SK-N-SH treated with all-trans-retinoic acid at 6 μM for 48 hours (cell line): ENCODE measurements around the gene ZCCHC17.
"Not testable (repeated sequence)": the region's sequence is repeated elsewhere in the genome, so short reads cannot be mapped to it uniquely, and the experiment has no call there.

Source experiments
- ATAC-seq: fragments of 200-7000 bp; cut with Tn5 transposase; 3 replicates; pipeline ENCODE4 v1.9.1; 2020; ENCODE audit warnings: mild to moderate bottlenecking, moderate library complexity
- ARNTL ChIP-seq: fragments of 450-650 bp; formaldehyde crosslinking; IDR thresholded peaks from 2 replicates; pipeline ENCODE4 v1.5.0; 2020; ENCODE audit warnings: low read depth, mild to moderate bottlenecking, moderate library complexity, borderline replicate concordance
- BACH2 ChIP-seq: fragments of 250-450 bp; sonication (Bioruptor Pico); IDR thresholded peaks from 2 replicates; pipeline ENCODE4 v1.9.0; 2021; ENCODE audit warnings: mild to moderate bottlenecking, borderline replicate concordance
- CSDC2 ChIP-seq: fragments of 250-450 bp; sonication (Bioruptor Pico); IDR thresholded peaks from 2 replicates; pipeline ENCODE4 v1.5.0; 2020; ENCODE audit warnings: mild to moderate bottlenecking, moderate library complexity
- CSRNP3 ChIP-seq: fragments of 250-450 bp; sonication (Bioruptor Pico); IDR thresholded peaks from 2 replicates; pipeline ENCODE4 v1.5.1; 2021; ENCODE audit warnings: mild to moderate bottlenecking, moderate library complexity
- GLIS3 ChIP-seq: fragments of 250-450 bp; sonication (Bioruptor Pico); IDR thresholded peaks from 2 replicates; pipeline ENCODE4 v1.5.0; 2020; ENCODE audit warnings: mild to moderate bottlenecking, moderate library complexity
- ISL1 ChIP-seq: fragments of 250-450 bp; sonication (Bioruptor Pico); IDR thresholded peaks from 2 replicates; pipeline ENCODE4 v2.1.2; 2022; ENCODE audit warnings: mild to moderate bottlenecking, moderate library complexity
- OSR1 ChIP-seq: fragments of 250-450 bp; sonication (Bioruptor Pico); IDR thresholded peaks from 2 replicates; pipeline ENCODE4 v1.8.0; 2022; ENCODE audit warnings: moderate library complexity, mild to moderate bottlenecking, inconsistent platforms
- PATZ1 ChIP-seq: fragments of 250-450 bp; sonication (Bioruptor Pico); IDR thresholded peaks from 2 replicates; pipeline ENCODE4 v1.8.0; 2020; ENCODE audit warnings: mild to moderate bottlenecking, moderate library complexity, borderline replicate concordance
- POU6F1 ChIP-seq: fragments of 250-450 bp; sonication (Bioruptor Pico); IDR thresholded peaks from 2 replicates; pipeline ENCODE4 v1.8.0; 2021; ENCODE audit warnings: low read depth, mild to moderate bottlenecking, moderate library complexity, borderline replicate concordance
- PPARA ChIP-seq: fragments of 250-450 bp; sonication (Bioruptor Pico); IDR thresholded peaks from 2 replicates; pipeline ENCODE4 v1.5.0; 2020; ENCODE audit warnings: mild to moderate bottlenecking, borderline replicate concordance
- TCF4 ChIP-seq: fragments of 250-450 bp; sonication (Bioruptor Pico); IDR thresholded peaks from 2 replicates; pipeline ENCODE4 v1.8.0; 2021; ENCODE audit warnings: mild to moderate bottlenecking, moderate library complexity, borderline replicate concordance
- TOX ChIP-seq: fragments of 250-450 bp; sonication (Bioruptor Pico); IDR thresholded peaks from 2 replicates; pipeline ENCODE4 v1.8.0; 2021; ENCODE audit warnings: mild to moderate bottlenecking, moderate library complexity, borderline replicate concordance
- ZFP3 ChIP-seq: fragments of 250-450 bp; sonication (Bioruptor Pico); IDR thresholded peaks from 2 replicates; pipeline ENCODE4 v1.5.0; 2020; ENCODE audit warnings: mild to moderate bottlenecking, moderate library complexity
- ZFP30 ChIP-seq: fragments of 450-650 bp; formaldehyde crosslinking; IDR thresholded peaks from 2 replicates; pipeline ENCODE4 v1.5.0; 2022; ENCODE audit warnings: mild to moderate bottlenecking, moderate library complexity
- ZNF565 ChIP-seq: fragments of 450-650 bp; formaldehyde crosslinking; conservative IDR thresholded peaks from 2 replicates; pipeline ENCODE4 v1.5.0; 2020; ENCODE audit warnings: low read depth, mild to moderate bottlenecking, moderate library complexity
- ZNF70 ChIP-seq: fragments of 450-650 bp; formaldehyde crosslinking; IDR thresholded peaks from 2 replicates; pipeline ENCODE4 v1.5.0; 2020; ENCODE audit warnings: mild to moderate bottlenecking, moderate library complexity
- ZNF8 ChIP-seq: fragments of 450-650 bp; formaldehyde crosslinking; IDR thresholded peaks from 2 replicates; pipeline ENCODE4 v1.5.0; 2020; ENCODE audit warnings: mild to moderate bottlenecking, moderate library complexity

Gene ZCCHC17

GRCh38 chr1:31249854-31250253, 47.0 kb upstream of the ZCCHC17 start (continued):
- TF ChIP-seq POU6F1 (CRISPR knock-in tag), result no peak
- TF ChIP-seq ZNF565 (CRISPR knock-in tag), result no peak
- no peak for TF ChIP-seq GLIS3 (CRISPR knock-in tag)
- no peak for TF ChIP-seq ARNTL (CRISPR knock-in tag)

- TF ChIP-seq OSR1 (CRISPR knock-in tag), result no peak
- no peak for ATAC-seq
Observed at GRCh38 chr1:31257213-31257612, 39.6 kb upstream of the ZCCHC17 start.

- ATAC-seq, result no peak
- no peak for TF ChIP-seq ZNF70 (CRISPR knock-in tag)
- TF ChIP-seq ZNF8 (CRISPR knock-in tag), result no peak
- no peak for TF ChIP-seq CSDC2 (CRISPR knock-in tag)
- no peak for TF ChIP-seq TCF4 (CRISPR knock-in tag)
- no peak for TF ChIP-seq ZNF565 (CRISPR knock-in tag)
Observed at GRCh38 chr1:31258581-31258980, 38.3 kb upstream of the ZCCHC17 start.

- no peak for TF ChIP-seq ZNF8 (CRISPR knock-in tag)
- no peak for TF ChIP-seq BACH2 (CRISPR knock-in tag)
- TF ChIP-seq PPARA (CRISPR knock-in tag), result no peak
- TF ChIP-seq GLIS3 (CRISPR knock-in tag), result no peak
- no peak for TF ChIP-seq POU6F1 (CRISPR knock-in tag)
- TF ChIP-seq CSRNP3, result no peak
- no peak for TF ChIP-seq TCF4 (CRISPR knock-in tag)
- no peak for TF ChIP-seq ARNTL (CRISPR knock-in tag)
- no peak for TF ChIP-seq ISL1 (CRISPR knock-in tag)
- TF ChIP-seq ZFP3, result no peak
- TF ChIP-seq ZFP30 (CRISPR knock-in tag), result no peak
- TF ChIP-seq, all 23 proteins: peak for 0
- ATAC-seq, result no peak
Observed at GRCh38 chr1:31259746-31260145, 37.1 kb upstream of the ZCCHC17 start.

- TF ChIP-seq ARNTL (CRISPR knock-in tag) (no peak), TOX (no peak), CSDC2 (CRISPR knock-in tag) (no peak), PATZ1 (CRISPR knock-in tag) (no peak), POU6F1 (CRISPR knock-in tag) (no peak)
- TF ChIP-seq, all 23 proteins: peak for 0
- no peak for ATAC-seq
Observed at GRCh38 chr1:31261916-31262315, 34.9 kb upstream of the ZCCHC17 start.

GRCh38 chr1:31262393-31262792, 34.4 kb upstream of the ZCCHC17 start:
- ATAC-seq, result not testable (repeated sequence)
